HG03342 (cell line): ENCODE measurements around the gene CRHR1.

Experiments used
- ATAC-seq: cut with Tn5 transposase; IDR thresholded peaks from one replicate; pipeline ENCODE4 v1.9.1; 2021; ENCODE audit warnings: mild to moderate bottlenecking, moderate library complexity; ENCODE audit not compliant: unreplicated experiment

Gene CRHR1

DNA sequence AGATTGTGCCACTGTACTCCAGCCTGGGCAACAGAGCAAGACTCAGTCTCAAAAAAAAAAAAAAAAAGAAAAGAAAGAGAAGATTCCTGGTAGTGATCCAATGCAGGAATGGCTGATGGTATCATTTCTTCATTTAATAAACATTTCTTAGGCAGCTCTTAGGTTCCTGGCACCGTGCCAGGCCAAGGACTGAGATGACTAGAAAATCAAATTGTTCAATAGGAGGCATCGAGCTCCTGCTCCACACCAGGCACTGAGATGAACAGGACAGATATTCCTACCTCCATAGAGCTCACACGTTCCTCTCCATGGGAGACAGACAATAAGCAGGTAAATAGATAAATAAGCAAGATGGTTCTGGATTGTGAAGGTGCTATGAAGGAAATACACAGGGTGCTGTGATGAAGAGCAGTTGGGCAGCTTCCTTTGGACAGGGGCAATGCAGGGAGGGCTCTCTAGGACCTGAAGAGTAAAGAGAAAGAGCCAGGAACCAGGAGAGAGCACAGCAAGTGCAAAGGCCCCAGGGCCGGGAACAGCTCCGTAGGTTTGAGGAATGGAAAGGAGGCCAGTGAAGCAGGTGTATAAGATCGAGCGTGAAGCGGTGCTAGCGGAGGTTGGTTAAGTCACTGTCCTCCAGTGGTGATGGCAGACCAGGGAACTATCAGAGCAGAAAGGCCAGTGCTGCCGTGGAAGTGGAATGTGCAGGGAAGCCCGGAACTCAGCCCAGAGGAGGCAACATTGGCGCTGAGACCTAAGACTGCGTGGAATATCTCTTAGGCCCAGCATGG, 26.5 kb upstream of the CRHR1 start:
- ATAC-seq: no peak

- ATAC-seq: no peak
Measured at GRCh38 chr17:45758544-45758943, 25.6 kb upstream of the CRHR1 start.

- ATAC-seq: no peak
Measured at GRCh38 chr17:45759761-45760160, 24.4 kb upstream of the CRHR1 start.

DNA sequence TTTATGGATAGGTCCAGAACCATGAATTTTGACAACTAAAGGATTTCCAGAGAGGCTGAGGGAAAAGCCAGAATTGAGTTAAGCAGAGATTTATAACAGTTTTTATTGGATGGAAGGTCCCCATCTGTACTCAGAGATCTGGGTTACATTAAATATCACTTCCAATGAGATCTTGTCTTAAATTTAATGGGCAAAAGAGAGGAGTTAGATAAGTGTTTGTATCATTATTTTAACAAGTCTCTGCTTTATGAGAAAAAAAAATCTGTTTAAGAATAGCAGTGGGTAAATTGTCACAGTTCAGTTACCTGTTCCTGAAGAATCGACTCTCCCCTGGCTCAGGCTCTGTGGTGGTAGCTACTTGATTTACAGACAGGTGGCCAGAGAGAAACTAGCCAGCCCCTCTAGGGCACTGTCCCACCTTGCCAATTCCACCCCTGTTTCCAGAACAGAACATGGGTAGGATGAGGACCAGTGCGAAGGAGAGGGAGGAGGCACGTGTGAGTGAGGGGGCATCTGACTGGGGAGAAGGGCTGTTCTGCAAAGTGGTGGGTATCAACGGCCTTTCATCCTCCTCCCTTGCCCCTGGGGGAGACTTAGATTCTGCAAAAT, 22.1 kb upstream of the CRHR1 start:
- ATAC-seq: no peak

DNA sequence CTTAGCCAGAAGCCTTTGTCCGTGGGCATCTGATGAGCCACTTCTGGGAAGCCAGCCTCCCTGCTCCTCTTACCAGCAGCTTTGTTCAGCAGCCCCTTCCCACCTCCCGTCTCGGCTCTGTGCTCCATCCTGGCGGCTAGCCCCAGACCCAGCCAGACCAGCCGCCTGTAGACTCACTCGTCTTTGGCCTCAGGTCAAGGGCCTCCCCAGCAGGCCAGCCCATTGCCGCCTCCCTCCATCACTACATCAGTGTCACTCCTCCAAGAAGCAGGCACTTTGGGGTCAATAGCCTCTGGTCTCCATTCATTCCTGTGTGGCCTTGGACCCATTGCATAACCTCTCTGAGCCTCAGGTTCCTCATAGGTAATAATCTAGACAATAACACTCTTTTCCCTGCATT, 20.9 kb upstream of the CRHR1 start:
- no peak for ATAC-seq

- ATAC-seq: no peak
Measured at GRCh38 chr17:45764479-45764878, 19.6 kb upstream of the CRHR1 start.

- ATAC-seq: no peak
Measured at GRCh38 chr17:45768000-45768399, 16.1 kb upstream of the CRHR1 start.

DNA sequence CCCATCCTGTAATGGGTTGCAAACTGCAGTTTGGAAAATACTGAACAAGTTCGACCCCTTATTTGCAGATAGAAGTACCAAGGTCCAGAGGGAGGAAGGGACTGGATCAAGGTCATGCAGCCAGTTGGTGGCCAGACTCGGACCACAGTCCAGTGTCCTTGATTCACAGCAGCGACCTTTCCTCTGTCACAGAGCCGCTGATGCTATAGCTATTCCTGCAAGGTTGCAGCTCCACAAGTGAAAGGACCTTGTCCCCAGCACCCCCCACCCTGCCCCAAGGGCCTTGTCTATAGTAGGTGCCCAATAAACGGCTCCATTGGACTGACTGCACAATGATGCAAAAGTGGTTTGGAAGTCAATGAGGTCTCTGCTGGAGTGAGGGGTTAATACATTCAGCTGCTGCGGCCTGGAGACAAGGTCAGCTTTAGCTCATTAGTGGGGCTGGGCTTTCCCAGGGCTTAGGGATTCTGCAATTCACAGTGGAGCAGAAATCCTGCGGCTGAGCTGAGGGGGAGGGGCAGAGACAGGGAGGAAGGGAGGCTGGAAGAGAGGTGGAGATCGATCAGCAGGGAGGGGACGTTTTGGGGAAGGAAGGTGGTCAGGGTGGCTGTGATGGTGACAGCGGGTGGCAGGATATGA, 13.4 kb upstream of the CRHR1 start:
- no peak for ATAC-seq

GRCh38 chr17:45771271-45771959, 12.7 kb upstream of the CRHR1 start:
- ATAC-seq: no peak

GRCh38 chr17:45775148-45775547, 9.0 kb upstream of the CRHR1 start:
- no peak for ATAC-seq

- no peak for ATAC-seq
Measured at GRCh38 chr17:45775576-45776011, 8.5 kb upstream of the CRHR1 start.

- ATAC-seq: no peak
Measured at GRCh38 chr17:45776896-45777295, 7.2 kb upstream of the CRHR1 start.

- ATAC-seq: no peak
Measured at GRCh38 chr17:45777388-45777787, 6.7 kb upstream of the CRHR1 start.

- no peak for ATAC-seq
Measured at GRCh38 chr17:45780921-45781320, 3.2 kb upstream of the CRHR1 start.

DNA sequence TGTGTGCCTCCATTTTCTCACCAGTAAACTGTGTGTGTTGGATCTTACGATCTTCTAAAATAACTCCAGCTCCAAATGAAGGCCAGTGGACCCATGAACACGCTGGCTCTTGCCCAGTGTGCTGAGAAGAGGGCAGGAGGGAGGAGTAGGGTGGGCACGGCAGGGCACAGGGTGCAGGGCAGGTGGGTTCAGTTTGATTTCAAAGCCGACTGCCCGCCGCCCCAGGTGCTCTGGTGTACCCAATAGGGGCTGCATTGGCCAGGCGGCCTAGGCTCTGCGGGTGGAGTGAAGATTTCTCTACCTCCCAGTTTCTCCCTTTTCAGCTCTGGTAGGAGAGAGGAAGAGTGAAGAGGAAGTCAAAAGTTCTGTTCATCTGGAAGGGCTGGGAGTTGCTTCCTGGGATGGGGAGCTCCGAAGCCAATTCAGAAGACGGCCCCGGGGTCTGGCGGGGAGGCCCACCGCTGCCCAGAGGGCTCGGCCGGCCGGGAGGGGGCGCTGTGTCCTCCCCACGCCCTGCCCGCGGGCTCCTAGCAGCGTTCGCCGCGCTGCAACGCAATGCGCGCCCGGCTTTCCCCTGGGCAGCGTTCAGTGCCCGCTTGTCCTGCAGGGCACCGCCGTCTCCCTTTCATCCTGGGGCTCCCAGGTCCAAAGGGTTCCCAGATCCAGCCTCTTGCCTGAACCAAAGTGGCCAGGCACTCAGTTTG, 1.1 kb upstream of the CRHR1 start:
- ATAC-seq: no peak

GRCh38 chr17:45783593-45784292, 377 bp upstream of the CRHR1 start:
- no peak for ATAC-seq

GRCh38 chr17:45784741-45785479, 790 bp downstream of the CRHR1 start:
- ATAC-seq: no peak

DNA sequence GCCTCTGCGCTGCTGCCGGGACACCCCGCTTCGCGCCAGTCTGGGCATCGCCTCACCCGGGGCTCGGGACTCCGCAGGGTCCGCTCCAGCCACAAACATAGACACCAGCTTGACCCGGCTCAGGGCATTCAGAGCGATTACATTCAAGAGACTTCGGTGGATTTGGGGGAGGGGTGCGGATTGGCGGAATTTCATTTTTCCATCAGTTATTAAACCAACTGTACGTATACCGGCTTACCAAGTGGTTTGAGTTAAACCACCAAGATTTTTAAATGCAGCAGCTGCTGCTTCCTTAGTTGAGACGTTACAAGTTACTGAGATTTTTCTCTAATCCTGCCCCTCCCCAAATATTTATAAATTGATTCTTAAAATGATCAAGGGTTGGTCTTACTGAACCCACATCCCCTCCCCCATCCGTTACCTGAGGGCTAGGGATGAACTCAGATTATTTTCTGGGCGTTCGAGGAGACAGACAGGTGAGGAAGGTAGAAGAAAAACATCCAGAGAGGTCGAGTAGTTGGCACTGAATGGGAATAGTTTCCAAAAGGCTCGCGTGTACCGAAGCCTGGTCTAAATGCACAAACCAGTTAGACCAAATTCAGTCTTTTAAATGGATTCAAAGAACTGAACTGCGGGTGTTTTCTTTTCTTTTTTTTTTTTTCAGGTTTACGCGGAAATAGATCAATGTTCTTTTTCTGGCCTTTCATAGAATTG, 1.5 kb downstream of the CRHR1 start:
- no peak for ATAC-seq

DNA sequence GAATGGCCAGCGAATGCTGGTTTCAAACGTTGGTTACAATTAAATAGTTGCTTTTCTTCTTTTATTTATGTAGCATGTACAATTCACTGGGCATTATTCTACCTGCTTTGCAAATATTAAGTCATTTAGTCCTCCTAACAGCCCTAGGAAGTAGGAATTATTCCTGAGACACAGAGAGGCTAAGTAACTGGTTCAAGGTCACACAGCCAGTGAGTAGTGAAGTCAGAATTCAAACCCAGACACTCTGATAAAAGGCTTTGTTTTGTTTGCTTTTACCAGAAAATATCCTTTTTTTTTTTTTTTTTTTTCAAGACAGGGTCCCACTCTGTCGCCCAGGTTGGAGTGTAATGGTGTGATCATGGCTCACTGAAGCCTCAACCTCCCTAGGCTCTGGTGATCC, 2.2 kb downstream of the CRHR1 start:
- no peak for ATAC-seq
